A549 (cell line): ENCODE results near the gene CLP1. TPM values are rescaled to one million over a fixed set of nuclear protein-coding genes. Genes with fewer than 3 reads are reported as not detected.
A peak's percentile ranks its signal among the peaks of the same experiment; 100 is the strongest.

Source experiments
- ATAC-seq, 2 experiments: fragments of 200-7000 bp in 1 of 2; fragments of >200 bp in 1 of 2; cut with Nextera tagmentation in 1 of 2; cut with Tn5 transposase in 1 of 2; 3 replicates each; pipeline versions ENCODE4 v1.8.0 to v1.9.1; 2018 to 2020; ENCODE audit warnings: mild to moderate bottlenecking in 1 of 2, moderate library complexity in 1 of 2
- CTCF ChIA-PET: fragments of 300-600 bp; sonication (Branson Sonifier 250); formaldehyde crosslinking; extraction: SDS; loops from one replicate; lab custom pipeline; 2021; ENCODE audit warnings: antibody characterized with exemption, inconsistent platforms; lab: Yijun Ruan, JAX
- POLR2A ChIA-PET: fragments of 350-600 bp; formaldehyde crosslinking; extraction: SDS; loops from one replicate; lab custom pipeline; 2021; ENCODE audit warnings: antibody characterized with exemption, inconsistent platforms; lab: Yijun Ruan, JAX
- DNase-seq, 2 experiments: peaks; one replicate each; pipeline versions ENCODE4 v3.0.0 to v3.0.0-alpha.2; 2011 to 2016; ENCODE audit warnings: low read depth in 1 of 2, low spot score in 1 of 2
- FAIRE-seq: peaks from 2 replicates; lab custom pipeline; 2011; peaks lifted over from hg19 to GRCh38; lab: Jason Lieb, UNC
- H3K27ac ChIP-seq, 2 experiments: fragments of >200 bp; sonication (Bioruptor Twin); formaldehyde crosslinking; 3 replicates each; pipeline ENCODE4 v1.5.1; 2016 to 2017
- H3K4me1 ChIP-seq: fragments of >200 bp; sonication (Bioruptor Twin); formaldehyde crosslinking; 3 replicates; pipeline ENCODE4 v1.6.1; 2016
- H3K4me2 ChIP-seq: fragments of >200 bp; sonication (Bioruptor Twin); formaldehyde crosslinking; 3 replicates; pipeline ENCODE4 v1.6.1; 2016
- H3K4me3 ChIP-seq: fragments of >200 bp; sonication (Bioruptor Twin); formaldehyde crosslinking; 3 replicates; pipeline ENCODE4 v1.5.1; 2016
- H3K9me3 ChIP-seq: fragments of >200 bp; sonication (Bioruptor Twin); formaldehyde crosslinking; 3 replicates; pipeline ENCODE4 v1.6.1; 2016
- ATOH8 ChIP-seq: fragments of 250-450 bp; sonication (Bioruptor Pico); IDR thresholded peaks from 2 replicates; pipeline ENCODE4 v1.5.0; 2020; ENCODE audit warnings: low read depth, mild to moderate bottlenecking, moderate library complexity
- BCL3 ChIP-seq: fragments of >200 bp; sonication (Bioruptor Twin); formaldehyde crosslinking; IDR thresholded peaks from 3 replicates; pipeline ENCODE4 v1.6.1; 2016
- BHLHE40 ChIP-seq: IDR thresholded peaks from 2 replicates; pipeline ENCODE4 v1.6.1; 2012; ENCODE audit warnings: low read depth, low read length, inconsistent platforms
- CBX2 ChIP-seq: fragments of 200-600 bp; sonication (generic); IDR thresholded peaks from 2 replicates; pipeline ENCODE4 v1.6.1; 2016; ENCODE audit warnings: low read depth, mild to moderate bottlenecking, borderline replicate concordance
- CBX8 ChIP-seq: fragments of 200-600 bp; sonication (generic); IDR thresholded peaks from 2 replicates; pipeline ENCODE4 v1.6.1; 2016
- CEBPB ChIP-seq, 2 experiments: fragments of >200 bp in 1 of 2; sonication (Bioruptor Twin) in 1 of 2; formaldehyde crosslinking in 1 of 2; IDR thresholded peaks; 2 replicates each; pipeline ENCODE4 v1.6.1; 2012 to 2016
- CHD4 ChIP-seq: fragments of 200-600 bp; sonication (generic); IDR thresholded peaks from 2 replicates; pipeline ENCODE4 v1.6.1; 2016; ENCODE audit warnings: antibody characterized with exemption, mild to moderate bottlenecking, borderline replicate concordance
- E2F6 ChIP-seq: IDR thresholded peaks from 2 replicates; pipeline ENCODE4 v1.6.1; 2012; ENCODE audit warnings: low read depth, borderline replicate concordance
- ELK1 ChIP-seq: fragments of 150-350 bp; IDR thresholded peaks from 2 replicates; pipeline ENCODE4 v1.6.1; 2014; ENCODE audit warnings: low read depth, mild to moderate bottlenecking, low read length
- GATA3 ChIP-seq: IDR thresholded peaks from 2 replicates; pipeline ENCODE4 v1.6.1; 2012; ENCODE audit warnings: borderline replicate concordance
- HOXB5 ChIP-seq: fragments of 250-450 bp; sonication (Bioruptor Pico); IDR thresholded peaks from 2 replicates; pipeline ENCODE4 v1.5.0; 2020; ENCODE audit warnings: mild to moderate bottlenecking, moderate library complexity
- JUN ChIP-seq, 2 experiments: fragments of >200 bp; sonication (Bioruptor Twin); formaldehyde crosslinking; IDR thresholded peaks; 2 replicates in 1 of 2; 3 replicates in 1 of 2; pipeline ENCODE4 v1.6.1; 2016 to 2017
- KDM5A ChIP-seq: fragments of 200-600 bp; sonication (generic); IDR thresholded peaks from 2 replicates; pipeline ENCODE4 v1.6.1; 2016; ENCODE audit warnings: antibody characterized with exemption, mild to moderate bottlenecking
- MAX ChIP-seq: IDR thresholded peaks from 2 replicates; pipeline ENCODE4 v1.6.1; 2012
- MAZ ChIP-seq: fragments of 150-350 bp; IDR thresholded peaks from 2 replicates; pipeline ENCODE4 v1.6.1; 2014; ENCODE audit warnings: antibody characterized with exemption, low read depth, low read length, borderline replicate concordance
- NFE2L2 ChIP-seq: fragments of 150-350 bp; conservative IDR thresholded peaks from 2 replicates; pipeline ENCODE4 v1.6.1; 2014; ENCODE audit warnings: low read length
- NR3C1 ChIP-seq: fragments of >200 bp; sonication (Bioruptor Twin); formaldehyde crosslinking; IDR thresholded peaks from 3 replicates; pipeline ENCODE4 v1.6.1; 2017
- PBX3 ChIP-seq: IDR thresholded peaks from 2 replicates; pipeline ENCODE4 v1.6.1; 2012
- PHF8 ChIP-seq: fragments of 200-600 bp; sonication (generic); IDR thresholded peaks from 2 replicates; pipeline ENCODE4 v1.6.1; 2016; ENCODE audit warnings: low read depth, mild to moderate bottlenecking, antibody characterized with exemption, moderate library complexity, borderline replicate concordance
- POLR2A ChIP-seq: IDR thresholded peaks from 2 replicates; pipeline ENCODE4 v1.6.1; 2012; ENCODE audit warnings: mild to moderate bottlenecking, low read length
- RAD21 ChIP-seq, 2 experiments: fragments of >200 bp in 1 of 2; sonication (Bioruptor Twin) in 1 of 2; formaldehyde crosslinking in 1 of 2; IDR thresholded peaks in 1 of 2; conservative IDR thresholded peaks in 1 of 2; 2 replicates in 1 of 2; 3 replicates in 1 of 2; pipeline ENCODE4 v1.6.1; 2012 to 2018; ENCODE audit warnings: inconsistent platforms in 1 of 2
- RARB ChIP-seq: fragments of 250-450 bp; sonication (Bioruptor Pico); IDR thresholded peaks from 2 replicates; pipeline ENCODE4 v1.8.0; 2021; ENCODE audit warnings: mild to moderate bottlenecking, moderate library complexity
- ZC3H11A ChIP-seq: fragments of 450-650 bp; IDR thresholded peaks from 2 replicates; pipeline ENCODE4 v1.6.1; 2014; ENCODE audit warnings: antibody characterized with exemption, mild to moderate bottlenecking
- WGBS: methylation state at CpG from one replicate; pipeline ENCODE4 v1.1.6; 2017; ENCODE audit errors: missing lambda C conversion rate; 5-methylcytosine and 5-hydroxymethylcytosine counted together
- polyA plus RNA-seq, 4 experiments: library from polyadenylated mRNA; depleted of rRNA in 3 of 4; stranded (reverse); fragments of >200 nt; fragmentation: RNase III in 1 of 4; extraction: RNeasy Plus Mini Kit Qiagen cat#74134 plus additional on column Dnase treatment in 1 of 4; gene quantifications; 2 replicates in 3 of 4; 3 replicates in 1 of 4; pipeline ENCODE4 v1.2.3, GENCODE V29; 2011 to 2017

The CLP1 gene
- polyA plus RNA-seq, 2 of the 4 experiments (the other 2 are of a cell fraction): 22.8 to 31.8 TPM

GRCh38 chr11:57662893-57663292 lies 5.3 kb downstream of the CLP1 start:
- Histone ChIP-seq H3K4me1 (peaks cover 11% of the 10 kb centered on the region; the same call in 2 of the 3 replicates), H3K4me3 (no peak overlapping the region), H3K9me3 (no peaks in the 10 kb centered on the region), H3K27ac (no peak overlapping the region)
- no peak for ATAC-seq
- 68% methylated on average over 4 of the region's 4 CpGs for WGBS
- TF ChIP-seq POLR2A (no peak), CEBPB (IDR thresholded peaks at IDR 0.05) (no peak), NFE2L2 (no peak), RAD21 (conservative IDR thresholded peaks at IDR 0.05 in 1 of 2, IDR thresholded peaks at IDR 0.05 in 1 of 2) (peak in 1 of 2 experiments; percentile 47; a peak in 3 of 5 replicates)
- TF ChIP-seq, all 56 proteins: peak for 1
- ChIA-PET CTCF (interaction anchor here (0.7 to 2.2 kb wide), 7 partner anchors 9 to 203 kb away, joined by 3 to 7 read pairs (median 4); partner anchors contain the start of gene RTN4RL2), POLR2A (interaction anchor here (1.1 kb wide), 1 partner anchor 79 kb away, joined by 4 read pairs; the partner anchor contains the start of gene SELENOH)
- H3K4me2 ChIP-seq: no peak overlapping the region
- FAIRE-seq (no peak), DNase-seq (peak in 1 of 2 experiments; percentile 49)

- 82% methylated on average over 9 of the region's 9 CpGs for WGBS
- ATAC-seq (no peak), DNase-seq (no peak), FAIRE-seq (no peak)
- Histone ChIP-seq H3K4me1 (peaks cover 6% of the 10 kb centered on the region; the same call in 2 of the 3 replicates), H3K9me3 (no peaks in the 10 kb centered on the region), H3K4me2 (no peak overlapping the region), H3K4me3 (no peak overlapping the region), H3K27ac (no peak overlapping the region)
- no peak for TF ChIP-seq ELK1
- no peak for TF ChIP-seq ATOH8 (CRISPR knock-in tag)
- TF ChIP-seq CBX8: no peak
- no peak for TF ChIP-seq ZC3H11A
- TF ChIP-seq NR3C1: no peak
- no peak for TF ChIP-seq NFE2L2
- TF ChIP-seq BCL3: no peak
- POLR2A ChIA-PET: no interaction called here
- CTCF ChIA-PET: interaction anchor here (1.7 to 1.9 kb wide), 2 partner anchors 20 to 96 kb away, joined by 4 to 9 read pairs; partner anchors contain the start of gene UBE2L6
Measured at GRCh38 chr11:57663975-57664374, 6.4 kb downstream of the CLP1 start.

GRCh38 chr11:57667117-57667735 lies 9.7 kb downstream of the CLP1 start:
- ChIA-PET POLR2A (interaction anchor here (2.5 kb wide), 1 partner anchor 74 kb away, joined by 8 read pairs; the partner anchor contains the start of gene SELENOH), CTCF (interaction anchor here (0.6 to 1.3 kb wide), 7 partner anchors 9 to 1504 kb away, joined by 3 to 5 read pairs (median 3); partner anchors contain the start of gene DTX4)
- H3K9me3 ChIP-seq: no peaks in the 10 kb centered on the region
- peak overlapping the region; percentile 86 for H3K4me3 ChIP-seq
- peak overlapping the region; percentile 96 for H3K27ac ChIP-seq
- TF ChIP-seq PHF8: peak; percentile 68; the same call in 1 of the 2 replicates
- TF ChIP-seq CBX2: no peak
- peak in 1 of 2 experiments; percentile 47; a peak in 2 of 5 replicates for TF ChIP-seq JUN (IDR thresholded peaks at IDR 0.05)
- no peak for TF ChIP-seq HOXB5 (CRISPR knock-in tag)
- peak; percentile 56; the same call in 1 of the 2 replicates for TF ChIP-seq KDM5A
- TF ChIP-seq PBX3: peak; percentile 93
- TF ChIP-seq E2F6: 0 out of 2 replicates have a peak, but pooled peaks have one; percentile 36
- peak in 1 of 2 experiments; percentile 59; a peak in 1 of 4 replicates for TF ChIP-seq CEBPB (IDR thresholded peaks at IDR 0.05)
- TF ChIP-seq RARB (CRISPR knock-in tag): no peak
- TF ChIP-seq MAZ: peak; percentile 20; the same call in 1 of the 2 replicates
- TF ChIP-seq POLR2A: peak; percentile 74
- TF ChIP-seq BHLHE40: peak; percentile 66; the same call in 1 of the 2 replicates
- TF ChIP-seq GATA3: peak; percentile 69
- no peak for TF ChIP-seq ATOH8 (CRISPR knock-in tag)
- peak; percentile 62; the same call in 1 of the 2 replicates for TF ChIP-seq MAX
- TF ChIP-seq BCL3: 0 out of 3 replicates have a peak, but pooled peaks have one; percentile 33
- no peak for TF ChIP-seq CHD4
- peak; percentile 96 to 99 for DNase-seq
- peak; percentile 82 to 85 for ATAC-seq
- peak overlapping the region; percentile 83 for H3K4me2 ChIP-seq
- 2% methylated on average over 25 of the region's 29 CpGs for WGBS
- peaks cover 18% of the 10 kb centered on the region for H3K4me1 ChIP-seq
- FAIRE-seq: no peak
